ENCODE measurements around the gene NAPA. TPM values are rescaled to one million over a fixed set of nuclear protein-coding genes. Genes with fewer than 3 reads are reported as not detected.

Gene NAPA
- polyA plus RNA-seq, 3 donors: 77.5 to 135 (median 111) TPM

GRCh38 chr19:47448360-47448727 is 66.5 kb downstream of the NAPA start:
- Mint-ChIP-seq H3K36me3 (peaks cover 6 to 12% of the 10 kb centered on the region in 2 donors), H3K27me3 (ENCODE audit: low read depth in 3 of 3) (peaks cover 72 to 87% (median 78%) of the 10 kb centered on the region in 3 donors), H3K4me3 (peak overlapping the region in 1 of 2 donors; percentile 84), H3K9me3 (peaks cover 13 to 27% (median 22%) of the 10 kb centered on the region in 7 donors), H3K4me1 (peaks cover 19% of the 10 kb centered on the region), H3K27ac (no peak overlapping the region)
- intact Hi-C loops (cut with micrococcal nuclease): no loop called here
- Histone ChIP-seq H3K36me3 (replicated peaks in 1 of 2; ENCODE audit: control insufficient read depth in 1 of 2, insufficient read depth in 2 of 2, low read length in 2 of 2) (no peaks in the 10 kb centered on the region), H3K27ac (ENCODE audit: low read depth in 1 of 2, low read length in 2 of 2) (no peak overlapping the region), H3K79me2 (ENCODE audit: insufficient read depth, low read length) (no peaks in the 10 kb centered on the region), H3K4me2 (replicated peaks; ENCODE audit: extremely low read depth, low read length, poor library complexity, severe bottlenecking) (no peak overlapping the region), H3K9me3 (replicated peaks in 1 of 2; ENCODE audit: control insufficient read depth in 1 of 2, insufficient read depth in 1 of 2, low read length in 2 of 2) (peaks cover 10 to 24% of the 10 kb centered on the region in 2 donors), H2AFZ (ENCODE audit: insufficient read depth, low read depth, low read length, poor library complexity, severe bottlenecking) (no peak overlapping the region), H3K4me1 (ENCODE audit: control insufficient read depth in 1 of 2, insufficient read depth in 2 of 2, low read length in 2 of 2) (peaks cover 15 to 25% of the 10 kb centered on the region in 2 donors), H3K9ac (ENCODE audit: insufficient read depth, low read length, poor library complexity, severe bottlenecking) (no peak overlapping the region), H3K27me3 (ENCODE audit: control insufficient read depth in 2 of 2, insufficient read depth in 2 of 2, low read length in 2 of 2) (peaks cover 39 to 70% of the 10 kb centered on the region in 2 donors), H4K20me1 (ENCODE audit: insufficient read depth, low read length) (no peaks in the 10 kb centered on the region), H3K4me3 (replicated peaks in 1 of 3; ENCODE audit: low read depth in 2 of 3, low read length in 3 of 3) (no peak overlapping the region)
- no peak for DNase-seq
- 20% methylated on average over 9 of the region's 9 CpGs for WGBS (ENCODE audit: insufficient coverage)
- TF ChIP-seq CTCF (IDR thresholded peaks at IDR 0.05): no peak

GRCh38 chr19:47447470-47448359 is 67.1 kb downstream of the NAPA start:
- H3K27me3 Mint-ChIP-seq (ENCODE audit: low read depth in 3 of 3): peaks cover 77 to 91% (median 85%) of the 10 kb centered on the region in 3 donors
- peaks cover 13 to 27% (median 22%) of the 10 kb centered on the region in 7 donors for H3K9me3 Mint-ChIP-seq
- peaks cover 19% of the 10 kb centered on the region for H3K4me1 Mint-ChIP-seq
- Histone ChIP-seq H3K9me3 (replicated peaks in 1 of 2; ENCODE audit: control insufficient read depth in 1 of 2, insufficient read depth in 1 of 2, low read length in 2 of 2) (peaks cover 10 to 24% of the 10 kb centered on the region in 2 donors), H3K27me3 (ENCODE audit: control insufficient read depth in 2 of 2, insufficient read depth in 2 of 2, low read length in 2 of 2) (peaks cover 40 to 76% of the 10 kb centered on the region in 2 donors), H3K36me3 (replicated peaks in 1 of 2; ENCODE audit: control insufficient read depth in 1 of 2, insufficient read depth in 2 of 2, low read length in 2 of 2) (no peaks in the 10 kb centered on the region), H3K4me2 (replicated peaks; ENCODE audit: extremely low read depth, low read length, poor library complexity, severe bottlenecking) (peak overlapping the region; percentile 50), H3K79me2 (ENCODE audit: insufficient read depth, low read length) (no peaks in the 10 kb centered on the region), H3K27ac (ENCODE audit: low read depth in 1 of 2, low read length in 2 of 2) (no peak overlapping the region), H3K4me3 (replicated peaks in 1 of 3; ENCODE audit: low read depth in 2 of 3, low read length in 3 of 3) (peak overlapping the region in 1 of 3 experiments; percentile 45), H3K9ac (ENCODE audit: insufficient read depth, low read length, poor library complexity, severe bottlenecking) (no peak overlapping the region), H2AFZ (ENCODE audit: insufficient read depth, low read depth, low read length, poor library complexity, severe bottlenecking) (peak overlapping the region; percentile 10), H3K4me1 (ENCODE audit: control insufficient read depth in 1 of 2, insufficient read depth in 2 of 2, low read length in 2 of 2) (peaks cover 15 to 25% of the 10 kb centered on the region in 2 donors), H4K20me1 (ENCODE audit: insufficient read depth, low read length) (no peaks in the 10 kb centered on the region)
- peak; percentile 12 to 42 (median 18) for DNase-seq
- peaks cover 6 to 12% of the 10 kb centered on the region in 2 donors for H3K36me3 Mint-ChIP-seq
- 7% methylated on average over 95 of the region's 95 CpGs for WGBS (ENCODE audit: insufficient coverage)
- intact Hi-C loops (cut with micrococcal nuclease): no loop called here
- H3K4me3 Mint-ChIP-seq: peak overlapping the region in 1 of 2 donors; percentile 84
- H3K27ac Mint-ChIP-seq: no peak overlapping the region
- no peak for TF ChIP-seq CTCF (IDR thresholded peaks at IDR 0.05)

Data from CD14-positive monocyte (primary cell).